Measurements from ENCODE around the gene RAD51B.

Gene RAD51B

GRCh38 chr14:68232300-68233055, 412.9 kb downstream of the RAD51B start:
- DNase-seq (ENCODE audit: low read depth in 2 of 2): no peak

- DNase-seq (ENCODE audit: low read depth in 2 of 2): no peak
Observed at GRCh38 chr14:68233101-68233784, 413.7 kb downstream of the RAD51B start.

- no peak for DNase-seq (ENCODE audit: low read depth in 2 of 2)
Observed at GRCh38 chr14:68234101-68234905, 414.7 kb downstream of the RAD51B start.

- DNase-seq (ENCODE audit: low read depth in 2 of 2): no peak
Observed at GRCh38 chr14:68235011-68235410, 415.4 kb downstream of the RAD51B start.

- no peak for DNase-seq (ENCODE audit: low read depth in 2 of 2)
Observed at GRCh38 chr14:68236582-68237458, 417.2 kb downstream of the RAD51B start.

- DNase-seq (ENCODE audit: low read depth in 2 of 2): no peak
Observed at GRCh38 chr14:68238551-68238950, 419.0 kb downstream of the RAD51B start.

GRCh38 chr14:68238976-68239375, 419.4 kb downstream of the RAD51B start:
- DNase-seq (ENCODE audit: low read depth in 2 of 2): no peak

GRCh38 chr14:68239988-68240771, 420.6 kb downstream of the RAD51B start:
- DNase-seq (ENCODE audit: low read depth in 2 of 2): no peak

- DNase-seq (ENCODE audit: low read depth in 2 of 2): no peak
Observed at GRCh38 chr14:68241862-68242487, 422.4 kb downstream of the RAD51B start.

GRCh38 chr14:68243450-68244010, 424.0 kb downstream of the RAD51B start:
- no peak for DNase-seq (ENCODE audit: low read depth in 2 of 2)

GRCh38 chr14:68244262-68244980, 424.8 kb downstream of the RAD51B start:
- no peak for DNase-seq (ENCODE audit: low read depth in 2 of 2)

GRCh38 chr14:68245146-68246073, 425.8 kb downstream of the RAD51B start:
- no peak for DNase-seq (ENCODE audit: low read depth in 2 of 2)

- no peak for DNase-seq (ENCODE audit: low read depth in 2 of 2)
Observed at GRCh38 chr14:68246074-68246785, 426.7 kb downstream of the RAD51B start.

- DNase-seq (ENCODE audit: low read depth in 2 of 2): no peak
Observed at GRCh38 chr14:68246786-68247105, 427.2 kb downstream of the RAD51B start.

GRCh38 chr14:68247274-68247673, 427.7 kb downstream of the RAD51B start:
- no peak for DNase-seq (ENCODE audit: low read depth in 2 of 2)

- DNase-seq (ENCODE audit: low read depth in 2 of 2): no peak
Observed at GRCh38 chr14:68247676-68248268, 428.2 kb downstream of the RAD51B start.
